ENCODE data around the gene KRTAP20-2. TPM values are rescaled to one million over a fixed set of nuclear protein-coding genes. Genes with fewer than 3 reads are reported as not detected.

The KRTAP20-2 gene
- total and polyA plus RNA-seq, 2 of the 8 experiments (the other 6 are each of a cell fraction or from before 2014, with no cell fraction given), result not detected

- TF ChIP-seq USF2 (IDR thresholded peaks at IDR 0.05; ENCODE audit: low read length) (no peak), EGR1 (IDR thresholded peaks at IDR 0.05; ENCODE audit: borderline replicate concordance, low read depth, low read length) (no peak), KDM5A (IDR thresholded peaks at IDR 0.05; ENCODE audit: low read length) (no peak), E2F6 (IDR thresholded peaks at IDR 0.05) (no peak), PHF8 (conservative IDR thresholded peaks at IDR 0.05; ENCODE audit: low read depth, low read length) (no peak)
Observed at GRCh38 chr21:30642564-30642963, 7.6 kb downstream of the KRTAP20-2 start, which contains the start of gene KRTAP20-3 (continued).
